Measurements from ENCODE around the gene SMG5.

- TF ChIP-seq CTCF (IDR thresholded peaks at IDR 0.05) (no peak), POLR2A (IDR thresholded peaks at IDR 0.05) (no peak)
Observed at GRCh38 chr1:156238248-156238647, 44.4 kb downstream of the SMG5 start.
